ENCODE measurements around the gene RNF222. TPM values are rescaled to one million over a fixed set of nuclear protein-coding genes. Genes with fewer than 3 reads are reported as not detected.

Gene RNF222
- polyA plus RNA-seq, 1 experiment: not detected

DNA sequence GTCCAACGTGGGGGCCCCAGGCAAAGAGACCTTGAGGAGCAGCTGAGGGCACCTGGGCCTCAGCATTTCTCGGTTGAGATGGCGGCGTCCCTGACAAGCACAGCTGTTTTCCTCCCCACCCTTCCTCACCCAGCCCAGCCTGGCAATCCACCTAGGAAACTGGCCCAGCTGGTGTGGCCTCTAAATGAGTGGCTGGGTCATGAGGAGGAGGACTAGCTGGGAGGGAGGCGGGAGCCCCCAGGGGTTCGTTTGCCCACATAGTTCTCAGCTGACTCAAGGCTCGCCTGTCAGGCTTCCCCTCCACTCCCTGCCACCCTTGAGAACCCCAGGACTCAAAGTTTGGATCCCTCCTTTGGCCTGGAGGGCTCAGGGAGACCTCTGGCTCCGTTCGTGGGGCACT, 5.9 kb downstream of the RNF222 start:
- Histone ChIP-seq H3K4me3 (ENCODE audit: low read depth, low read length) (no peak overlapping the region), H3K27me3 (ENCODE audit: control insufficient read depth, insufficient read depth, low read length) (peaks cover 4% of the 10 kb centered on the region), H3K36me3 (ENCODE audit: control insufficient read depth, insufficient read depth, low read length) (no peaks in the 10 kb centered on the region)
- TF ChIP-seq CTCF (IDR thresholded peaks at IDR 0.05; ENCODE audit: insufficient read depth, low read depth, low read length): no peak
- POLR2A ChIA-PET: no interaction called here
- DNase-seq (ENCODE audit: low read depth): no peak
- CTCF ChIA-PET: interaction anchor here (1.0 to 4.7 kb wide), 3 partner anchors 8 to 355 kb away, joined by 3 to 22 read pairs (median 10); no protein-coding TSS in a partner anchor

DNA sequence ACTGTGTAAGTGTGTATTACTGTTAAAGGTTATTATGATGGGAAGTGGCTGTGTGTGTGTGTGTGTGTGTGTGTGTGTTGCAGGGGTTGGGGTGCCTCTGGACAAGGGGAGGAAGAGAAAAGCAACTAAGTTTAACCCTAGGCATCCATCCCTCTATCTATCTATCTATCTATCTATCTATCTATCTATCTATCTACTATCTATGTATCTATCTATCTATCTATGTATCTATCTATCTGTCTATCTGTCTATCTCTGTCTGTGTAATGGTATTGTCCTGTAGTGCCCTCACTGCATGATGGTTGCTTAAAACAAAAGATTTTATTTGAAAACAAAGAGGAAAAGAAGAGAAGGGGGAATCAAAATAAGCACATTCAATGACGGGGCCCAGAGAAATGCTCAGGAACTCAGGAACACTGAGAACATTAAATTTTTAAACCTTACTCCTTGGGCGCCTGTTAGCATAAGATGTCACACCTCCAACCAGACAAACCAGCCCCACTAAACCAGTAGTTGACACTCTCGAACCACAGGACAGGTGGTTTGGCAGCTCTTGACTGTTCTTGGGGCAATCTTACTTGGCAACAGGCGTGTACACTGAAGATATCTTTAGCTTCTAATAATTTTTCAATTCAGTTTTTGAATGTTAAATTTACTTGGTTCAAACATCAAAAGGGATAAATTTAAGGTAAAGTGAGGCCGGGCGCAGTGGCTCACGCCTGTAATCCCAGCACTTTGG, 9.5 kb downstream of the RNF222 start:
- Histone ChIP-seq H3K4me3 (ENCODE audit: low read depth, low read length) (no peak overlapping the region), H3K27me3 (ENCODE audit: control insufficient read depth, insufficient read depth, low read length) (no peaks in the 10 kb centered on the region), H3K36me3 (ENCODE audit: control insufficient read depth, insufficient read depth, low read length) (no peaks in the 10 kb centered on the region)
- ChIA-PET POLR2A (no interaction called here), CTCF (no interaction called here)
- no peak for DNase-seq (ENCODE audit: low read depth)
- TF ChIP-seq CTCF (IDR thresholded peaks at IDR 0.05; ENCODE audit: insufficient read depth, low read depth, low read length): no peak

GRCh38 chr17:8386841-8387240, 10.8 kb downstream of the RNF222 start:
- ChIA-PET CTCF (interaction anchor here (0.6 to 1.0 kb wide), 5 partner anchors 10 to 355 kb away, joined by 3 to 7 read pairs (median 4); no protein-coding TSS in a partner anchor), POLR2A (no interaction called here)
- Histone ChIP-seq H3K27me3 (ENCODE audit: control insufficient read depth, insufficient read depth, low read length) (no peaks in the 10 kb centered on the region), H3K4me3 (ENCODE audit: low read depth, low read length) (no peak overlapping the region), H3K36me3 (ENCODE audit: control insufficient read depth, insufficient read depth, low read length) (no peaks in the 10 kb centered on the region)
- TF ChIP-seq CTCF (IDR thresholded peaks at IDR 0.05; ENCODE audit: insufficient read depth, low read depth, low read length): no peak
- no peak for DNase-seq (ENCODE audit: low read depth)

- no peak for TF ChIP-seq CTCF (IDR thresholded peaks at IDR 0.05; ENCODE audit: insufficient read depth, low read depth, low read length)
- H3K36me3 ChIP-seq (ENCODE audit: control insufficient read depth, insufficient read depth, low read length): peaks cover 6% of the 10 kb centered on the region
- DNase-seq (ENCODE audit: low read depth): peak; percentile 91
- H3K27me3 ChIP-seq (ENCODE audit: control insufficient read depth, insufficient read depth, low read length): no peaks in the 10 kb centered on the region
- POLR2A ChIA-PET: interaction anchor here (1.2 kb wide), 1 partner anchor 50 kb away, joined by 4 read pairs; the partner anchor contains the start of gene NDEL1
- CTCF ChIA-PET: interaction anchor here (0.7 to 2.0 kb wide), 5 partner anchors 19 to 402 kb away, joined by 3 to 6 read pairs (median 3); no protein-coding TSS in a partner anchor
- no peak overlapping the region for H3K4me3 ChIP-seq (ENCODE audit: low read depth, low read length)
These were observed 12.7 kb downstream of the RNF222 start for GRCh38 chr17:8384801-8385378.

- peak; percentile 90 for TF ChIP-seq CTCF (IDR thresholded peaks at IDR 0.05; ENCODE audit: insufficient read depth, low read depth, low read length)
- peak within 1 kb of the TSS; percentile 57 for H3K4me3 ChIP-seq (ENCODE audit: low read depth, low read length)
- ChIA-PET POLR2A (no interaction called here), CTCF (interaction anchor here (0.6 to 2.0 kb wide), 32 partner anchors 10 to 512 kb away, joined by 3 to 13 read pairs (median 3); partner anchors contain the start of genes CCDC42, HES7 and MYH10)
- H3K36me3 ChIP-seq (ENCODE audit: control insufficient read depth, insufficient read depth, low read length): peaks cover 9% of the 10 kb centered on the region
- no peaks in the 10 kb centered on the region for H3K27me3 ChIP-seq (ENCODE audit: control insufficient read depth, insufficient read depth, low read length)
- DNase-seq (ENCODE audit: low read depth): peak; percentile 91
These were observed 14.3 kb downstream of the RNF222 start, which contains the start of gene RPL26 for GRCh38 chr17:8383143-8383822. RPL26 (minus strand) TSS chr17:8383193; CDS start chr17:8382310, 883 bp downstream.

Measured in BJ (cell line).